Putamen (tissue), 1 donor: ENCODE results near the gene CSF1R.

Source experiments
- DNase-seq: peaks from one replicate; pipeline ENCODE4 v3.0.0-alpha.2; 2016; ENCODE audit warnings: low spot score

The CSF1R gene

DNA sequence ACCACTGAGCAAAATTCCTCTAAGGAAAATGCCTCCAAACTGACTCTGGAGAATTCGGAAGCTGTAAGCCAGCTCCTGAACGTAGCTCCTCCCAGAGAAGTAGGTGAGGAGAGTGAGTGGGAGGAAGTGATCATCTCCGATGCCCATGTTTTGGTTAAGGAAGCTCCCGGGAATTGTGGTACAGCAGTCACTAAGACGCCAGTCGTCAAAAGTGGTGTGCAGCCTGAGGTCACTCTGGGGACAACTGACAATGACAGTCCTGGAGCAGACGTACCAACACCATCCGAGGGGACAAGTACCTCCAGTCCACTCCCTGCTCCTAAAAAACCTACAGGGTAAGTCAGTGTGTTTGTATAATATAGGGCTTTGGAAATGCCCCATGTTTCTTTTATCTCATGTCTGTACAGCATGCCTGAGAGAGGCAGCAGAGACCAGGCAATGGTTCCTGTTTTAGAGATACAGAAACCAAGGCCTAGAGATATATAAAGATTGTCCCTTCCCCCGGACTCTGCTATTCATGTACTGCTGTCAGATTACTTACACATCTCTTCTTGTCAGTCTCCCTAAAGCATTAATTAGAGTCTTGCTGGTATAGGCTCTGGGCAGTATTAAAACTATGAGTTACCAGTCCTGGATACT, 61.9 kb downstream of the CSF1R start:
- peak; percentile 45 for DNase-seq

GRCh38 chr5:150023136-150023535, 63.2 kb downstream of the CSF1R start:
- no peak for DNase-seq

- no peak for DNase-seq
Observed at GRCh38 chr5:150022681-150023080, 63.7 kb downstream of the CSF1R start.

DNA sequence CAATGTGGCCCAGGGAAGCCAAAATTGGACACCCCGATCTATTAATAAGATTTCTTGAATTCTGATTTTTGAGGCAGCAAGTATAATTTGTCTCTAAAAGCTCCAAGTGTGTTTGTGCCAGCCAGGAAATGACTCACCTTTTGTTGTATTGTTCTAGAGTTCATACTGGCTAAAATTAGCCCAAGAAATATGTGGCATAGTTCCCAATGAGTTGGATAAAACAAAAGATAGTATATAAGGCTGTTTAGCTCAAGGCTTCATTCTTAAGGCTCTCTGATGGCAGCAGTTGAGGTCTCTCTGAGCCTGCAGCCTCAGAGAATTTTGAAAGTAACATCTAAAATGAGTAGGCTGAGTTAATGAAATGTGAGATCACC, 64.2 kb downstream of the CSF1R start:
- peak; percentile 41 for DNase-seq

DNA sequence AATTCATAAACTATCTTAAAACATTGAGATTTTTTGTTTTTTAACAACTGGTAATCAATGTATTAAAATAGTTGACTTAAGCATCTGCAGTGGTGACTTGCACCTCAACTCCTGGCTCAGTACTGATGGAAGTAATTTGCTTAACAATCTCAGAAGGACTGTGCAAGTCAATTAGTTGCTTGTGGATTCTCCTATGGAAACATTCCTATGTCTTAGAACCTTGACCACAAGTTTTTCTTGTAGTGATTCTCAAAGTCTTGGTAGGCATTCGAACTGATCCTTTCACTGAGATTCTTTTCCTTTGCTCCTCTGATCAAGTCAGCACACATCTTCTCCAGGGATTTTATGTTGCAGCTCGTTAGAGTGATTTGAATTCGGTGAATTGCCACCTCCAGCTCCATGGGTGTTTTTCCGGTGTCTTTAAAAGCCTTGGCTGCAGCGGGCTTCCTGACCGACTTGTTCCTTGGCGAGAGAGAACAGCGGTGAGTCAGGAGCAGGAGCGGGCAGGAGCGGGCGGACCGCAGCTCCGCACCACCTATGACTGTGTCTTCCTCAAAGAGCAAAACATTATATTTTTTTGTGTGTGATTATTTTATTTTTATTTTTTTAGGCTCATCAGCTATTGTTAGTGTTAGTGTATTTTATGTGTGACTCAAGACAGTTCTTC, 64.7 kb downstream of the CSF1R start:
- DNase-seq = peak; percentile 5

- no peak for DNase-seq
Observed at GRCh38 chr5:150020249-150020648, 66.1 kb downstream of the CSF1R start.

DNA sequence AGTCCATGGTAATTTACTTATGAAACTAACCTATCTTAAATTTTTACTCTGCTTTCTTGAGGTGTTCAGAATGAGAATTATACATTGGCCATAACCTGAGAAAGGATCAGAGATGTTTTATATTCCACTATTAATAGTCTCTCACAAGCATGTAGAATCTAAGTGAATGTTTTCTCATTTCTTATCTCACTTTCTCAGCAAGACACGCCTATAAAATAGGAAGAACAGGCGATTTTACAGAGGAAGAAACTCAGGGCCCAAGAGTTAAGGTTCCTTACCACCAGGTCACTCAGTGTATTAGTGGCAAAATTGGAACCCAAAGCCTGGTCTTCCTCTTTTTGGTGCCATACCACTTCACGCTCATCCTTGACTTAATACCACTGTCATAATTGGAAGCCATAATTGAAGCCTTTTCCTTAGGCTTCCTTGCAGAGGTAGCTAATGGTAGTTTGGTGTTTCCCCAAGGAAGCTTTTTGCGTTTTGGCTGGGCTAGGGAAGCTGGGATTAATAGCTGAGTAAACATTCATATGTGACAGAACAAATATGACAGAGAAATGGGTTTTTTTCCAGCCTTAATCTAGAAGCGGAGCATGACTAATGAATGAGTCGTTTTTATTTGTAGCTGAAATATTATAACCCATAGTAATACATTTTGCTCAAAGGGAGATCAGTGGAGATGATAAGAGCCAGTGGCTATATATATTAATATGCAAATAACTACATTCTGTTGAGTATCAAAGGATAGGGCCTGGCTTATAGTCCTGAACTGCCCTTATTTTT, 68.9 kb downstream of the CSF1R start:
- DNase-seq = no peak

DNA sequence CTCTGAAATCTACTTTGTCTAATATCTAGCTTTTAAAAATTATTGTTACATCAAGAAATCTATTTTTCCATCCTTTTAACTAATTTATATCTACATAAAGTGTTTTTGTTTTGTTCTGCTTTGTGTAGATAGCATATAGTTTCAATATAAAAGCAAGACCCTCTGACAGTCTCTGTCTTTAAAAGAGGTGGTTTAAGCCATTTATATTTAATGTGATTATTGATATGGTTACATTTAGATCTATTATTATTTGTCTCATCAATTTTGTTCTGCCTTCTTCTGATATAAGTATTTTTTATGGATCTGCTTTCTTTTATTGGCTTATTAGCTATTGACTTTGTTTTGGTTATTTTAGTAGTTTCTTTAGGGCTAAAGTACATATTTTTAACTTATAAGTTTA, 69.8 kb downstream of the CSF1R start:
- no peak for DNase-seq

DNA sequence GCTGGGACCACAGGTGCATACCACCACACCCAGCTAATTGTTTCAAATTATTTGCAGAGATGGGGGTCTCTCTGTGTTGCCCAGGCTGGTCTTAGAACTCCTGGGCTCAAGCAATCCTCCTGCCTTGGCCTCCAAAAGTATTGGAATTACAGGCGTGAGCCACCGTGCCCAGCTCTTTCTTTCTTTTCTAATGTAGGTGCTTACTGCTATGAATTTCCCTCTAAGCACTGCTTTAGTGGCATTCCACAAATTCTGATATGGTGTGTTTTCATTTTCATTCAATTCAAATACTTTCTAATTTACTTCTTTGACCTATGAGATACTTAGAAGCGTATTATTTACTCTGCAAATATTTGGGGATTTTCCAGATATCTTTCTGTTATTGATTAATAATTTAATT, 70.9 kb downstream of the CSF1R start:
- no peak for DNase-seq

DNA sequence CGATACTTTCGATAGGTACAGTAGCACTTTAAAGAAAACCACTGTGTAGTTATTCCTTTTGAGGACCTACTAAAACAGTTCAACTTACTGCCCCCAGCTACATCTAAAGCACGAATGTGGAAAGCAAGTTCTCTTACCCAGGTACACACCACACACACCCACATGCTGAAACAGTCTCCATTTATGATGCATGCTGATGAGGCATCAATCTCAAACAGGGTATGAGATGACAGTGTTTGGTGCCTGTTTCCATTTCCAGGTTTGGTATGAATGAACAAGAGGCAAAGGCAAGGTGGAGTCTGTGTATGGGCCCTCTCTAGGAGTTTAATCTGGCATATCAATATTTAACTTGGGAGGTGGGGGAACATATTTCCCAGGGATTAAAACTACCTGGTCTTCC, 71.9 kb downstream of the CSF1R start:
- DNase-seq = no peak

DNA sequence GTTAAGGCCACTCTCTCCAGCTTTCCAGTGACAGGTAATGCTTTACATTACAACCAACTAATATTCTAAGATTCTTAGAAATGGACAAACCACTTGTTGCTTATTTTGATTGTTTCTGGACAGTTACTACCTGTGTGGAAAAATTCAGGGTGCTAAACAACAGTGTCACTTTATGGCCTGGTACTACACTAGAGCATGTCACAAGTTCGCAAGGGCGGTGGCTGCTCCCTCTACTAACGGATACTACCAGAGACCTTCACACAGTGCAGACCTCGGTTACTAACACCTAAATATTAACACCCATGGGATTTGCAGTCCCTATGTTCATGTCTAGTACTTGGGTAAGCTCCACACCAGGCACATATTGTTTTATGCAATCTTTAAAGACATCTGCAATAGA, 72.4 kb downstream of the CSF1R start:
- DNase-seq = no peak

GRCh38 chr5:150009671-150010387, 76.5 kb downstream of the CSF1R start:
- no peak for DNase-seq

GRCh38 chr5:150007050-150007449, 79.3 kb downstream of the CSF1R start:
- DNase-seq = no peak

DNA sequence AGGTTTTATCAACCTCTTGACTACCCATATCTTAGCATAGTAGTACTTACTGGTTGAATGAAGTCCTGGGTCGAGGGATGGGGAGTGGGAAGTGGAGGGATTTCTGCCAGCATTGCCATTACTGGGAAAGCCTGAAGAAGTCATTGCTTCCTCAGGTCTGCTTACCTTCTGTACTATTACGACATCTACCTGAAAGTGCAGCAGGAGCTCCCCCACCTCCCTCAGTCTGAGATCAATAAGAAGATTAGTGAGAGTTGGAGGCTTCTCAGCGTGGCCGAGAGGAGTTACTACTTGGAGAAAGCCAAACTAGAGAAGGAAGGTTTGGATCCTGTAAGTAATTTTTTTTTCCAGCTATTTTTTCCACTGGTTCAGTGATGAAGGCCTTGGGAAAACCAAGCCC, 80.0 kb downstream of the CSF1R start:
- no peak for DNase-seq
